ENCODE results near the gene MAPKAPK5.
"Not testable (repeated sequence)": the region's sequence is repeated elsewhere in the genome, so short reads cannot be mapped to it uniquely, and the experiment has no call there.

The MAPKAPK5 gene, protein sequence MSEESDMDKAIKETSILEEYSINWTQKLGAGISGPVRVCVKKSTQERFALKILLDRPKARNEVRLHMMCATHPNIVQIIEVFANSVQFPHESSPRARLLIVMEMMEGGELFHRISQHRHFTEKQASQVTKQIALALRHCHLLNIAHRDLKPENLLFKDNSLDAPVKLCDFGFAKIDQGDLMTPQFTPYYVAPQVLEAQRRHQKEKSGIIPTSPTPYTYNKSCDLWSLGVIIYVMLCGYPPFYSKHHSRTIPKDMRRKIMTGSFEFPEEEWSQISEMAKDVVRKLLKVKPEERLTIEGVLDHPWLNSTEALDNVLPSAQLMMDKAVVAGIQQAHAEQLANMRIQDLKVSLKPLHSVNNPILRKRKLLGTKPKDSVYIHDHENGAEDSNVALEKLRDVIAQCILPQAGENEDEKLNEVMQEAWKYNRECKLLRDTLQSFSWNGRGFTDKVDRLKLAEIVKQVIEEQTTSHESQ

DNA sequence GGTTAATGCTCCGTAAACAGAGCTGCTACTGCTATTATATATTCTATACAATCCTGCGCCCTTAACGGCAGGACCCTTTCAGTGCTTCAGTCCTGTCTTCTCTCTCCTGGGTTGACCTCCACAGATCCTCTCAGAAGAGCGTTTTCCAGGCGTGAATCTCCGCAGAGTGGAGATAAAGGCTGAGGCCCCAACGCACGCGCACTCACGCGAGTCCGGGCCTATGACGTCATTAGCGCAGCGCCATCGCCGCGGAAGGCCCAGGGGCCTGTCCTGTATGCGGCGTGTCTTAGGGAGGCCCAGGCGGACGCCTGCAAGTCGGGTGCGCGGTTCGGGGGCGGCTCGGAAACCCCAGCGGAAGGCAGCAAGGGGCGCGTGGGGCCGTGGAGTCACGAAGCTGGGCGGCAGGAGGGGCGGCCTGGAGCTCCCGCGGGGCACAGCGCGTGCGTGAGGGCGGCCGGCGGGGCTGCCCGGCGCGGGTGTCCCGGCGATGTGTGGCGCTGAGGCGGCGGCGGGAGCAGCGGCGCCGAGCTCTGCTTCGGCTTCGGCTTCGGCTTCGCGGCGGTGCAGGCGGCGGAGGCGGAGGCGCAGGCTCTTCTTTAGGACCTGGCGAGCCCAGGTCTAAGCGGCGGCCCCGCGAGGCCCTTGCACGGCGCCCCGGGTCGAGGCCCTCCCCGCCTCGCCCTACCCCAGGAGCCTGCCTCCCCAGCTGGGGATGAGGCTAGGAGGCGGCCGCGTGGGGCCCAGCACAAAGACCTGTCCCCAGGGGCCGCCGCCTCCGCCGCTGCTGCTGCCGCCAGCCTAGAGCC is at the start of gene MAPKAPK5:
MAPKAPK5 (plus strand) TSS at position 479 of the 806 bp plus-strand sequence. CDS start 506 bp downstream, outside the sequence.
- DNase-seq, result peak; percentile 98 to 99 (median 98)

DNA sequence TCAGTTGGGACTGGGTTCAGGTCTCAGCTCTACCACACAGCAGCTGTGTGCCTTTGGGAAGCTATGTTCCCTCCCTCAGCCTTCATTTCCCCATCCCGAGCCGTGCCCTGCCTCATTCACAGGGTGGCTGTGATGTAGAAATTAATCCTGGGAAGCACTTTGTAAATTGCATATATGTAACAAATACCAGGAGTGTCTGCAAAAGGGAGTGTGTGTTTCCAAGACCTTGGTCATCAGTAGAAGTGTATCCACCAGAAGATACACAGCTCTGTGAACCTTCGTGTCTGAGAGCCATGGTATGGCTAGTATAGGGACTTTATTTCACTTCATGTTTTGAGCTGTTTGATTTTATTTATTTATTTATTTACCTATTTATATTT is 49.2 kb upstream of the MAPKAPK5 start:
- DNase-seq, result no peak

DNA sequence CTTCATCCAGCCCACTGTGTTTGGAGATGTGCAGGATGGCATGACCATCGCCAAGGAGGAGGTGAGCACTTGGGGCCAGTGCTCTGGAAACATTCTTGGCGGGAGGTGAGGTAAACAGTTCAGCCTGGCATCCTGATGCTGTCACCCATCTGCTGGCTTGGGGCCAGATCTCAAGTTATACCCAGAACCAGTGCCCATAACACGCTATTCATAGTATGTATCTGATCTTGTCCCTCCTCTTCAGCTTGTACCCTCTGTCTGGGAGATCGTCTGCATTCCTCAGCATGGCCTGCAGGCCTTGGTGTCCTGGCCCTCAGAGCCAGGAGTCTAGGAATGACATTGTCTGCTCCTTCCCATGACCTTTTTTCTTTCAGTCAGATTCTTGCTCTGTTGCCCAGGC is 43.8 kb upstream of the MAPKAPK5 start:
- DNase-seq, result no peak

DNA sequence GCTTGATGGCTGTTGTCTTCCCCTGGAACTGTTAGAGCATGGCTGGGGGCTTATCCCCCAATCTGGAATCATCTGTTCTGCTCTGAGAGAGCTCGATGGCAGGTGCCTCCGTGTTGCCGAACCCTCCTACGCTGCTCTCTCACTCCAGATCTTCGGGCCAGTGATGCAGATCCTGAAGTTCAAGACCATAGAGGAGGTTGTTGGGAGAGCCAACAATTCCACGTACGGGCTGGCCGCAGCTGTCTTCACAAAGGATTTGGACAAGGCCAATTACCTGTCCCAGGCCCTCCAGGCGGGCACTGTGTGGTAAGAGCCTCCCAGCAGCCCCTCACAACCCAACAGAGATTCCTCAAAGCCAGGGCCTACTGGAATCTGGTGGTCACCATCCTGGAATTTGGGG is 42.3 kb upstream of the MAPKAPK5 start:
- DNase-seq, result no peak

DNA sequence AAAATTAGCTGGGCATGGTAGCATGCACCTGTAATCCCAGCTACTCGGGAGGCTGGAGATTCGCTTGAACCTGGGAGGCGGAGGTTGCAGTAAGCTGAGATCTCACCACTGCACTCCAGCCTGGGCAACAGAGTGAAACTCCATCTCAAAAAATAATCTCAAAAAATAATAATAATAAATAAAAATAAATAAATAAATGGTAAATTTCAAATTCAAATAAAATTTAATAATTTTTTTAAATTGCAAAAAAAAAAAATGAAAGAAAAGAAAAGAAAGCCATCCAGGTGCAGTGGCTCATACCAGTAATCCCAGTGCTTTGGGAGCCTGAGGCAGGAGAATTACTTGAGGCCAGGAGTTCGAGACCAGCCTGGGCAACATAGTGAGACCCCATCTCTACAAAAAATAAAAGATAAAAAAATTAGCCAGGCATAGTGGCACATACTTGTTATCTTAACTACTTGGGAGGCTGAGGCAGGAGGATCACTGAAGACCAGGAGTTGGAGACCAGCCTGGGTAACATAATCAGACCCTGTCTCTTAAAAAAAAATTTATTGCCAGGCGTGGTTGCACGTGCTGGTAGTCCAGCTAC is 38.9 kb upstream of the MAPKAPK5 start:
- DNase-seq, result no peak

DNA sequence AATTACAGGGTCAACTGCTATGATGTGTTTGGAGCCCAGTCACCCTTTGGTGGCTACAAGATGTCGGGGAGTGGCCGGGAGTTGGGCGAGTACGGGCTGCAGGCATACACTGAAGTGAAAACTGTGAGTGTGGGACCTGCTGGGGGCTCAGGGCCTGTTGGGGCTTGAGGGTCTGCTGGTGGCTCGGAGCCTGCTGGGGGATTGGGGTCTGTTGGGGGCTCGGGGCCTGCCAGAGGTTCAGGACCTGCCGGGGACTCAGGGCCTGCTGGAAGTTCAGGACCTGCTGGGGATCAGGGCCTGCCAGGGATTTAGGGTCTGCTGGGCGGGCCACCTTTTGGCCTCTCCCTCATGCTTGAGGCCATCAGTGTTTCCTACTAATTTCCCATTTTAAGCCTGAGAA is 38.2 kb upstream of the MAPKAPK5 start:
- no peak for DNase-seq

DNA sequence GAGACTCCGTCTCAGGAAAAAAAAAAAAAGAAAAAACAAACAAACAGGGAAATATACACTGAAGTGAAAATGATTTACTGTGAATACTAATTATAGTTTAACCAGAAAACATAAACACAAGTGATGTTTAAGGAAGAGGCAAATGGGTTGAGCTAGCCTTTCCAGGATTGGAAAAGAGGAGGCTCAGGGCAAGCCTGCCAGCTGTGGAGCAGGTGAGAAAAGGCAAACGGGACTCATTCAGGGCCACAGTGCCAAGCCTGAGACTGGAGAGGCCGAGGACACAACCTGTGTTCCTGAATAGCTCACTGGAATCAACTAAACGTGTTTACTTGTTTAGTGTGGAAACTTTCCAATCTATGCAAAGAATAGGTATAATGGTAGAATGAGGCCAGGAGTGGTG is 35.7 kb upstream of the MAPKAPK5 start:
- no peak for DNase-seq

DNA sequence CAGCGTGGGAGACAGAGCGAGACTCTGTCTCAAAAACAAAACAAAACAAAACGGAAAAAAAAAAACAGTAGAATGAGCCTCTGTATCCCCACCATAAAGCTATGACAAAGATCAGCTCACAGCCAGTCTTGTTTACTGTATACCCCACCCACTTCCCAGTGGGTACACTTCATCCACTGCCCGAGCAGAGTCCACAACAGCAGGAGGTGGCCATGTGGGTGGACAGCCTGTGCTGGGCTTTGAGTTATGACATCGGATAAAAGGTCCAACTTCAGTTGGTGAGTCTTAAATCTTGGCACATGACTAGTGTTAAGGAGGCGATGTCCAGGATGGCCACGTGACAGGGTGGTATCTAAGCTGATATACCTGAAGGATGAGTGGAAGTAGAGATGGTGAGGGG is 34.8 kb upstream of the MAPKAPK5 start:
- DNase-seq, result no peak

DNA sequence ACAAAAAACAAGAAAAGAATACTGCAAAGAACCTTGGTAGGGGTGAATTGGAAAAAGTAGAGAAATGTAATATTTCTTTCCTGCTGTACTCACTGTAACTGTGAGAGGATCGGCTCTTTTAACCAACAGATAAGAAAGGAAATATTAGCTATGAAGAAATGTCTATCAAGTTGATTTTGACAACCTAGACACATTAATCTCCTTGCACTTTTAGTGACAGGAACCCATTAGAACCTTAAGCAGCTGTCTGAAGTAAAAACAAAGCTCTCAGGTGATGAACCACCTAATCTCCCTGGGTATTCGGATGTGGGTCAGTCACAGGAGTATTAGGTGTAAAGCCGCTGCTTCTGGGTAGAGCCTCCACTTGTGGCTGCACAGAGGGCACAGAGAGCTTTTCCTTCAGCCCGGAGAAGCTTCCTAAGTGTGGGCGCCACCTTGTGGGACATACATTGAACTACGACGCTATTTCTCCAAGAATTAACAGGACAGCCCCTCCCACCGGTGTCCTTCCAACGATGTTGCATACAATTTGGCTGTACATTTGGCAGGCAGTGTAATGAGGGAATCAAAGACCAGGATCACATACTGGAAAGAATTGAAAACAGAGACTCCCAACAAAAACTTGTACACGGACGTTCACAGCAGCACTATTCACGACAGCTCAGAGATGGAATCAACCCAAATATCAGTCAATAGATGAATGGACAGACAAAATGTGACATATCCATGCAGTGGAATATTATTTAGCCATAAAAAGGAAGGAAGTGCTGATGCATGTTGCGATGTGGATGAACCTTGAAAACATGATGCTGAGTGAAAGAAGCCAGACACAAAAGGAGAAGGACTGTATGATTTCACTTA is 28.9 kb upstream of the MAPKAPK5 start:
- peak; percentile 85 to 92 (median 86) for DNase-seq

DNA sequence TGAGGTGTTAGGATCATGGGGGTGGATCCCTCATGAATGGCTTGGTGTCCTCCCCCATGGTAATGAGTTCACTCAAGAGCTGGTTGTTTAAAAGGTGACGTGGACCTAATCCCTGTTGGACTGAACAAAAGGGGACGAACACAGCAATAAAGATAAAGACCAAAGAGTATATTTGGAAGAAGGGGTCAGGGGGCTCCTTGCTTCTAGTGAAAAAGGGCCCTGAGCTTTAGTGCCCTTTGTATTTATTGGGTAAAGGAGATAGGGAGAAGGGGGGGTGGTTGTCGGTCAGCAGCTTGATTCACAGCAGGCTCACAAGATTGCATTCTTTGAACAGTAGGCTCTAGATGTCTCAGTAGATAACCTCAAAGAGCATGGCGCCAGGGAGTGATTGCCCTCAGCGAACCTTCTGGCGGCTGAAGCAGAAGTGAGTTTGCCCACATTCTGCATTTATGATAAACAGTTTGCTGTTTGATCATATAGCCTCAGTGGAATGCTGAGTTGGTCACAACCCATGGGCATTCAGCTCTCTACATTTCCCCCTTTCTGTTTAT is 25.9 kb upstream of the MAPKAPK5 start:
- DNase-seq, result no peak

DNA sequence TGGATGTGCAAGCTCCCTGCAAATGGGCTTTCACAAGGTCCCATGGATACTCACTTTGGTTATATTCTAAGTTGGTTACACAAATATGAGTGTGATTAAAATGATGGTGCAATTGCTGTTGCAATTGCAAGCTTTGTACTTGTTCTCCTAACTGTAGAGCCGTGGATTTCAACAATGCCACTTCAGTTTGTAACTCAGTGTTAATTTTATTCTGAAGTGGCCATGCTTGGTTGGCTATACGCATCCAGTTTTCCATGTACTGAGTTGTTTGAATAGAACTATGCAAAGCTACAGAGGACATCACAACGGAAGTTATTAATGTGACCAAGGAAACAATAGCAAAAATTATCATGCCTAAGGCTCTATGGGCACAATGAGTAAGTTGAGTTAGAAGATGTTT is 25.1 kb upstream of the MAPKAPK5 start:
- not testable (repeated sequence) for DNase-seq

DNA sequence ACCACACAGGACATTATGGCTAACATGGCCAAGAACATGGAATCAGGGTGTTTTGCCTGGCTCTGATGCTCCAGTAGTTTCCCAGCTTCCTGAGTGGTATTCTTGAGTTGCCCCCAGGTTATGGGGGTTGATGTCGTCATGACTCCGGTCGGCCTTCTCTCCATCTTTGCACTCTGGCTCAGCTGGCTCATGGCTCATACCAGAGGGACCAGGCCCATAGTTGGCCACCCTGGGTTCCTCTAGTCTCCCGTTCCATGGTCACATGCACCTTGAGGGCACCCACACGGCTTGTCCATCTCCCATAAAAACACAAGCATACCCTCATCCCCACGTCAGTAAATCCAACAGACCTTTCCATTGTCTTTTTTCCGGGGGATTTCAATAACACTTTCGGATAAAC is 23.7 kb upstream of the MAPKAPK5 start:
- DNase-seq, result no peak

DNA sequence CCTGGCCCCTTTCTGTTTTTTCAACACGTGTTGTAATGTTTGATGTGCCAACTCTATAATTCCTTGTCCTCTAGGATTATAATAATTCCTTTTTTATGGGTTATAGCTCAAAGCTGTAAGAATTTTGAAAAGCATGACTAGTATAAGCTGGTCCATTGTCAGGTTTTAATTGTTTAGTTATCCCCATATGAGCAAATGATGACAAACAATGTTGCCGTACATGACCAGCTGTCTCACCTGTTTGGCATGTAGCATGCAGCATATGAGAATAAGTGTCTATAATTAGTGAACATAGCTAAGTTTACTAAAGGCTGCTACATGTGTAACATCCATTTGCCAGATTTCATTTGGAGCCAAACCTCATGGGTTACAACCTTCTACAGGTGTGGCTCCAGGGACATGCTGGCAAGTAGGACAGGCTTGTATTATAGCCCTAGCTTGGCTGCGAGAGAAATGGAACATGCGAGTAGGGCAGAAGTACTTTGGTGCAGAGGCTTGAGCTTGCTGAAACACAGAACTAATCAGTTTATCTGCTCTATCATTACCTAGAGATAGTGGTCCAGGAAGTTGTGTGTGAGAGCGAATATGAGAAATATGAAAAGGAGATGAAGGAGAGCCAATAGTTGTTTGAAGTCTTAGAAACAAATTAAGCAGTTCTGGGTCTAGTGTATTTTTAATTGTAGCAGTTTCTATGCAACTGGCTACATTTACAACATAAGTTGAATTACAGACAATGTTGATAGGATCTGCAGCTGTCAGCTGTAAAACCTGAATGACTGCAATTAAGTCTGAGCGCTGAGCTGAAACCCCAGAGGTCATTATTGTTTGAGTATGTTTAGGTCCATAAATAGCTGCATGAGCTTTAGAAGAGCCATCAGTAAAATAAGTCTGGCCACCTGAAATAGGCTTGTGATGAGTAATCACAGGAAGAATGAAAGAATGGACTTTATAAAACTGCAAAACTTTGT is 22.6 kb upstream of the MAPKAPK5 start:
- DNase-seq, result peak in 1 of 3 donors; percentile 9

DNA sequence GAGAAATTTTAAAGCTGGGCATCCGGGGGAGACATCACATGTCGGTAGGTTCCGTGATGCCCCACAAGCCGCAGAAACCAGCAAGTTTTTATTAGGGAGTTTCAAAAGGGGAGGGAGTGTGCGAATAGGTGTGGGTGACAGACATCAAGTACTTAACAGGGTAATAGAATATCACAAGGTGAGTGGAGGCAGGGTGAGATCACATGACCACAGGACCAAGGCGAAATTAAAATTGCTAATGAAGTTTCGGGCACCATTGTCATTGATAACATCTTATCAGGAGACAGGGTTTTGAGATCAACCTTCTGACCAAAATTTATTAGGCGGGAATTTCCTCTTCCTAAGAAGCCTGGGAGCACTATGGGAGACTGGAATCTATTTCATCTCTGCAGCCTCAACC is 21.2 kb upstream of the MAPKAPK5 start:
- not testable (repeated sequence) for DNase-seq

DNA sequence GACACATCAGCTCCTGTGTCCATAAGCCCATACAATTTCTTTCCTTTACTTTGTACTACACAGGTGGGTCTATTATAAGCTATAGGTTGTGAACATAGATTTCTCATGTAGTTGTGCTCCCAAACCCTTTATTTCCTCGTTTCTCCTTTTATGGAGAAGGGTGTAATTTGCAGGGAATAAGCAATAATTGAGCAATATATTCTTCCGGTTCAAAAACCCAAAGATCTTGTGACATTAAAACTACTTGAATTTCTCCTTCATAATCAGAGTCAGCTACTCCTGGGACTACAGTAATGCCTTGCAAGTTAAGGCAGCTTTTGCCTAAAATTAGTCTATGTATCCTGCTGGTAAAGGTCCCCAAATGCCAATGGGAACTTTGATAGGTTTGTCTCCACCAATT is 19.1 kb upstream of the MAPKAPK5 start:
- DNase-seq, result peak; percentile 29 to 46 (median 43)

DNA sequence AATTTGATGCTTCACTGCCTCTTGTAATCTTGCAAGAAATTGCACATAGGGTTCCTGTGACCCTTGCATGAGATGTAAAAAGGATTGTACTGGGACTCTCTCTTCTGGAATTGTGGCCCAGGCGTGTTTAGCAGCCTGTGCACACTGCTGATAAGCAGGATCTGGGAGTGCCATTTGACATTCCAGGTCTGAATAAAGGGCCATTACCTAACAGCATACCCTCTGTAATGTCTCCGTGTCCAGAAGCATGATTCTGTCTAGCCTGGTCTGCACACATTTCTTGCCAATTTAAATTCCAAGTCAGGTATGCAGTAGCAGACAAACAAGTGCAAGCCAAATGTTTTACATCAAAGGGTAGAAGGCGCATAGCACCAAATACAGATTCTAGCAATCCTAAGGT is 18.1 kb upstream of the MAPKAPK5 start:
- no peak for DNase-seq

DNA sequence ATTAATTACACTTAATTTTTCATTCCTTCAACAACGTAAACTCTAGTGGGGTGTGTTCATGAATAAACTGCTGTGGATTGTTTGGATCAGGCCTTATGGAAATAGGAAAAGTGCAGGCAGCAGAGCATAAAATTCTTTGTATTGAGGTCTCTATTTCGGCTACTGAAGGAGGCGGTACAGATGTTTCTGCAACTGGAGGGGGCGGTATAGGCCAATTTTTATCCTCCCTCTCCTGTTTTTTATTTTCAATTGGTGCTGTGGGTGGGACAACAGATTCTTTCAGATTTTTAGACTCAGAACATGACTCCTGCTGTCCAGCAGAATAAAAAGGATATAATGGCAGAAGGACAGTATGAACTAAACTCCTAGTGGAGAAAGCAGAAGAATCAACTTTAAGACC is 17.7 kb upstream of the MAPKAPK5 start:
- peak; percentile 19 to 38 (median 22) for DNase-seq

DNA sequence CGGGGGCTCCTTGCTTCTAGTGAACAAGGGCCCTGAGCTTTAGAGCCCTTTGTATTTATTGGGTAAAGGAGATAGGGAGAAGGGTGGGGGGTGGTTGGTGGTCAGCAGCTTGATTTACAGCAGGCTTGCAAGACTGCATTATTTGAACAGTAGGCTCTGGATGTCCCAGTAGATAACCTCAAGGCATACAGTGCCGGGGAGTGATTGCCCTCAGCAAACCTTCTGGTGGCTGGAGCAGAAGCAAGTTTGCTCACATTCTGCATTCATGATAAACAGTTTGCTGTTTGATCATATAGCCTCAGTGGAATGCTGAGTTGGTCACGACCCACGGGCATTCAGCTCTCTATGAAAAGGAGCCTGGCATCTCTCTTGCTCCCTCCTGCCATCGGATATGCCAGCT is 16.5 kb upstream of the MAPKAPK5 start:
- no peak for DNase-seq

DNA sequence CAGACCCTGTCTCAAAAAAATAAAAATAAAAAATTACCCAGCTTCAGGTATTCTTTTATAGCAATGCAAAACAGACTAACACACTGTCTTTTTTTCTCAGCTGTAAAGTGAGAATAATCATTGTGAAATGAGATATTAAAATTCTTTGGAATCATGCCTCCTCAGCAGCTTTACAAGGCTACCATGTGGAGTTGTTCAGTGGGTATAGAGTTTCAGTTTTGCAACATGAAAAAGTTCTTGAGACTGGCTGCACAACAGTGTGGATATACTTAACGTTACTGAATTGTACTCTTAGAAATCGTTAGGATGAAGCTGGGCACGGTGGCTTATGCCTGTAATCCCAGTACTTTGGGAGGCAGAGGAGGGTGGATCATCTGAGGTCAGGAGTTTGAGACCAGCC is 15.7 kb upstream of the MAPKAPK5 start:
- DNase-seq, result no peak

DNA sequence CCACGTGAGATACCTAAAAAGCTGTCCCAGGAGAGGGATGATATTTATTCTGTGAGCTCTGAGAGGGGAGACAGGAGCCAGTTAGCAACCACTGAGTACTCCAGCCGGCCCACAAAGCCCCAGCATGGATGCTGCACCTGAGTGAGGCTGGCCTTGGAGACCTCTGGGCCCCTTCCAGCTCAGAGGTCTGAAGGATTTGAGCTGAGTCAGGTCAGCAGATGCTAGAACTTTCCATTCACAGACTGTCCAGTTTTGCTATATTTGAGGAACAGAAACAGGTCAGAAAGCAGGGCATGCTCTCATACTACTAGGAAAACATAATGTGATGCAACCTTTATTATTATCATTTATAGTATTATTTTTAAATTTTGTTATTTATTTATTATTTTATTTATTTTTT is 15.0 kb upstream of the MAPKAPK5 start:
- peak; percentile 37 to 52 (median 51) for DNase-seq

DNA sequence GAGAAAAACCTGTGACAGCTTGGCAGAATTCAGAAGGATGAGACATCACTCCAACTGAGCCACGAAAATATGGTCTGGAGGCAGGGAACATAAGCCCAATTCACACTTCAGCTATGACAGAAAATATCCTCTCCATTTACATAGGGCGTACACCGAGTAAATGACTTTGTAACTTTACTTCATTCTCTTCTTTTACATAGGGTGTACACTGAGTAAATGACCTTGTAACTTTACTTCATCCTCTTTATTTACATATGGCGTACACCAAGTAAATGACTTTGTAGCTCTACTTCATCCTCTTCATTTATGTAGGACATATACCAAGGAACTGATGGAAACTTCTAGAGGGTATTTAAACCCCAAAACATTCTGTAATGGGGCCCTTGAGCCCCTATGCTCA is 14.1 kb upstream of the MAPKAPK5 start:
- no peak for DNase-seq

Measured in suppressor macrophage treated with lipopolysaccharide for 1 hour (primary cell).